C4-2B (cell line): ENCODE results near the gene DOCK10.
"Not testable (repeated sequence)": the region's sequence is repeated elsewhere in the genome, so short reads cannot be mapped to it uniquely, and the experiment has no call there.

Experiments
- H3K27ac ChIP-seq: fragments of 450-650 bp; 2 replicates; pipeline ENCODE4 v1.5.1; 2017
- ZFX ChIP-seq: fragments of 450-650 bp; IDR thresholded peaks from 2 replicates; pipeline ENCODE4 v1.6.1; 2017
- TF ChIP-seq, protein P1 (sequence below): fragments of 450-650 bp; conservative IDR thresholded peaks from 2 replicates; pipeline ENCODE4 v1.5.1; 2017; ENCODE audit warnings: mild to moderate bottlenecking

Gene DOCK10

DNA sequence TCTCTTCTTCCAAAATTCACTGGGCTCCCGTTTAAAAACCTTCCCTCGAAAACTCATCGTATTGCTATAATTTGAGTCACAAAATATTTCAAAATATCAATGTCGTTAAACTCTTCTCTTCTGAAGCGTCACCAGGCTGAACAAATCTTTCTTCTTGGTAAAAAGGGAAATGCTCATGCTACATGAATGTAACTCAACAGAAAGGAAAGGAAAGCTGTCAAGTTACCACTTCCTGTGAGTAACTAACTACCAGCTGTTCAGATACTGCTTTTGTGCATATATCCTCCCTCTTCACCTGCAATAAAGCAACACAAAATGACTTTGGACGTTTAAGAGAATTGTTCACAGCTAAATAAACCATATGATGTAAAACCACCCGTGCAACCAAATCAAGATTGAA is 95.4 kb downstream of the DOCK10 start:
- no peak for TF ChIP-seq ZFX
- TF ChIP-seq, protein P1, sequence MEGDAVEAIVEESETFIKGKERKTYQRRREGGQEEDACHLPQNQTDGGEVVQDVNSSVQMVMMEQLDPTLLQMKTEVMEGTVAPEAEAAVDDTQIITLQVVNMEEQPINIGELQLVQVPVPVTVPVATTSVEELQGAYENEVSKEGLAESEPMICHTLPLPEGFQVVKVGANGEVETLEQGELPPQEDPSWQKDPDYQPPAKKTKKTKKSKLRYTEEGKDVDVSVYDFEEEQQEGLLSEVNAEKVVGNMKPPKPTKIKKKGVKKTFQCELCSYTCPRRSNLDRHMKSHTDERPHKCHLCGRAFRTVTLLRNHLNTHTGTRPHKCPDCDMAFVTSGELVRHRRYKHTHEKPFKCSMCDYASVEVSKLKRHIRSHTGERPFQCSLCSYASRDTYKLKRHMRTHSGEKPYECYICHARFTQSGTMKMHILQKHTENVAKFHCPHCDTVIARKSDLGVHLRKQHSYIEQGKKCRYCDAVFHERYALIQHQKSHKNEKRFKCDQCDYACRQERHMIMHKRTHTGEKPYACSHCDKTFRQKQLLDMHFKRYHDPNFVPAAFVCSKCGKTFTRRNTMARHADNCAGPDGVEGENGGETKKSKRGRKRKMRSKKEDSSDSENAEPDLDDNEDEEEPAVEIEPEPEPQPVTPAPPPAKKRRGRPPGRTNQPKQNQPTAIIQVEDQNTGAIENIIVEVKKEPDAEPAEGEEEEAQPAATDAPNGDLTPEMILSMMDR: no peak
- H3K27ac ChIP-seq: no peak overlapping the region

DNA sequence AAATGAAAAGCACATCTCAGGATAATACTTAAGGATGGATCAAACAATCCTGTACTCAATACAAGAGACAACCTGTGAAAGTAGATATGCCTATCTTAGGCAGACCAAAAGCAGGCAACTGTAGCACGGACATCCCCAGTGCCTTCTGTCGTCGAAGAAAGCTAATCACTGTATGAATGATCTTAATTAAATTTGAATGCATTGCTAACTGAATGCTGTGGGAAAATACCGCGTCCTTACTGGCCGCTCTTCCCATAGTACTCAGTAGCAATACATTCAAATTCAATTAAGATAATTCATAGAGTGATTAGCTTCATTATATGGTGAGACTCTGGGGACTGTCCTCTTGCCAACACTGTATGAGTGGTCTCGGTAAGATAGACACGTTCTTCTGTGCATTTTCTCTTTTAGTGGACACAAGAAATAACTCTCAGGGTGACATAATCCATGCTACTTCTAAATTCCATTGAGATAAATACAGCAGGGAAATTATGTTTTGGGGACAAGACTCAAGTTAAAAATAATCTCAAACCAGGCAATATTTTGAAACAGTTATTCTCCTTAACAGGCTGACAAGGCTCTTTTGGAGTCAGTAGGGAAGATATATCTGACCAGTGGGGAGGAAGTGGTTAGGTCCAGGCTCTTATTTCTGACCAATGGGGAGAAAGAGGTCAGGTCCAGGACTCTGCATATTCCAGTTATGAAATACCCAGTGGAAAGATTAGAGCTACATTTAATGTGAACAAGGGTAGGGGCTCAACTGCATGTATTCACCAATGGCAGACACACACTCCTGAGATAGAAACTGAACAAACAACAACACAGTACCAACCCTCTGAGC is 97.3 kb downstream of the DOCK10 start:
- no peak overlapping the region for H3K27ac ChIP-seq
- TF ChIP-seq, protein P1: no peak
- no peak for TF ChIP-seq ZFX

DNA sequence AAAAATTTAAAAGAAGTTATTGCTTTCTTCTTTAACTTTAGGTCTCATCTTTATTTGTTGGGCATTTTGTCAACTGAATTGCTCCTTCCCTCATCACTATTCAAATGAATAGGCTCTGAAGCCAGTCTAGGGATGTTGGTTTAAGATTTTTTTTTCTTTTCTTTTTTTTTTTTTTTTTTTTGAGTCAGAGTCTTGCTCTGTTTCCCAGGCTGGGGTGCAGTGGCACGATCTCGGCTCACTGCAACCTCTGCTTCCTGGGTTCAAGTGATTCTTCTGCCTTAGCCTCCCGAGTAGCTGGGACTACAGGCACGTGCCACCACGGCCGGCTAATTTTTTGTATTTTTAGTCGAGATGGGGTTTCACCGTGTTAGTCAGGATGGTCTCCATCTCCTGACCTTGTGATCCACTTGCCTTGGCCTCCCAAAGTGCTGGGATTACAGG is 98.6 kb downstream of the DOCK10 start:
- H3K27ac ChIP-seq: not testable (repeated sequence)

DNA sequence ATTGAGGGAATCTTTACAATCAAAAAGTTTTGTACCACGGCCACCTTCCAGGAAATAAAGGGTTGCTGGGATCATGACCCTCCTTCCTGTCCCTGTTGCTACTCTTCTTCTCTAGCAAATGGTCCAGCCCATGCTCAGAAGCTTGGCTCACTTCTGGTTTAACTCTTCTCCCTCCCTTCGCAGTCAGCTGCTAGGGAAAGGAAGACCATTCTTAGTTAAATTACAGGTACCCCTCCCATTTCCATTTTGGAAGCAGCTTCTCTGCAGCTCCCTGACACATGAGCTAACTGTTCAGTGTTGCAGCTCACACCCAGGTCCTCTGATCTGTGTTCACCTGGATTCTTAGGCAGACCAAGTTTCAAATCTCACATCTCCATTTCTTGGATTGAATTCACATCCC is 100.3 kb downstream of the DOCK10 start:
- TF ChIP-seq ZFX: no peak
- TF ChIP-seq, protein P1: no peak
- H3K27ac ChIP-seq: no peak overlapping the region

DNA sequence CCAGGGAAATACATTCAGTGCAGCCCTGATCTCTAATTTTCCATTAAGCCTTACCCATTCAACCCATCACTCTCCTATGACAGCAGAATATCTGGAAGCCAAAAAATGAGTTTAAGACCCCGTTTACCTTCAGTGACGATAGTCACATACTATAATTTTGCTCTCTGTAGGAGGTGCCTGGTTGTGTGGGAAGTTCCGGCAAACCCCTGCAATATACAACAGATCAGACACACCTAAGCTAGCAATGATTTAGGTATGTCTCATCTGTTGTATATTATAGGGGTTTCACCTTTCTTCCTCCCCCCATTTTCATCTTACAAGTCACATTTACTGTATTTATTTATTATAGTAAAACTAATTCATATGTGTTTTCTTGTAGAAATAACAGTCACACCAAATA is 101.7 kb downstream of the DOCK10 start:
- no peak for TF ChIP-seq ZFX
- TF ChIP-seq, protein P1: no peak
- H3K27ac ChIP-seq: no peak overlapping the region

DNA sequence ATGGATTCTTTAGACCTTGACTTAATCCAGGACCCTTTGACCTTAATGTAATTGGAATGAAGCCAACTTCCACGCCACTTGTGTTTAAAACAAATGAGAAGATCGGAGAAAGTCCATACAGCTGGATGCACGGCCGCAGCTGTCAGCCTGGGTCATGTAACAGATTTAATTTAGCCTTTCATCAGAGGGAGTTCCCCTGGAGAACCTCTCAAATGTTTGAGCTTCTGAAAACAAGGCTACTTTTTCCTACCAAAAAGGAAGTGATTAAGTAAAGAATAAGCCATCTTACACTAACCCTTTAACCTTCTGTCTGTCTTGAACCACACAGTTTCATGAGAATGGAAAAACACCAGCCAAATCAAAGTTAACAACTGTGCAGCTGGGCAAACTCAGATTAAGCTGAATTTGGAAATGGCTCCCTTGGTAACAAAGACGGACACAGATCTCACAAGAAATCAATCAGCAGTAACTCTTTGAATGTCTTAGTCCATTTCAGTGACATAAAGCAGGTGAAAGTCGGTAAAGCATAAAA is 103.6 kb downstream of the DOCK10 start:
- H3K27ac ChIP-seq: no peak overlapping the region
- TF ChIP-seq ZFX: no peak
- TF ChIP-seq, protein P1: no peak

DNA sequence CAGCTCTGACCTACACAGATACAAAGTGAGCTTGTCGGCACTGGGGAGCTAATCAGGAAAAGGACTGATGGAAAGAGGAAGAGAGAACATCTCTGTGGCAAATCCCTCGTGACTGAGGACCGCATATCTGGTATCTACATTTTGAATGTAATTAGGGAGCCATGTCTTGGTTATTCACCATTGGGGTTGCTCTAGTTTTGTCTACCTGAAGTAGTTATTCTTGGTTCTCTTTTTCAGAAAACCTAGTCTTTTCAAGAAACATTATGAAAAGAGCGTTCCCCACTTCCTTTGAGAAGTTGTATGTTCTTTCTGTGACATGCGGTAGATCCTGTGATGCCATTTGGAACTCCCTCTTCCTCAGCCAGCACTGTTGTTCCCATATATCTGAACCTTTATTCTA is 104.4 kb downstream of the DOCK10 start:
- H3K27ac ChIP-seq: no peak overlapping the region
- TF ChIP-seq, protein P1: no peak
- no peak for TF ChIP-seq ZFX
